ENCODE results near the gene GSTCD. TPM values are rescaled to one million over a fixed set of nuclear protein-coding genes. Genes with fewer than 3 reads are reported as not detected.

Gene GSTCD
- total RNA-seq, 2 experiments from 2014 or later = 20.2 to 22.3 TPM

DNA sequence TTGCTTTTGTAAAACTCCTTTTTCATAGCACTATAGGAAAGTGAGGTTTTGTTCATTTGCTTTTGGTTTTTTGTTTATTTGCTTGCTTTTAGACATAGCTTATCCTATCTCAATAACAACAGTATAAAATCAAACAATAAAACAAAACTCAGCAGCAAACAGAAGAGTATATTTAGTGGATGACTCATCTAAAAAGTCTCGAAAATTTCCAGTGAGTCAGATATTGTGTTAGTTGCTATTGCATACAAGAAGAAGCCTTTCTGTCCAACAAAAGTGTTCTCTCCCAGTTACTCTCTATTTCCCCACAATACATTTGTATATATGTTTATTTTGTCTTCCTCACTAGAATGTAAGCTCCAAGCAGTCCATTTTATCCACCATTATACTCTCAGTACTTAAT, 150.6 kb downstream of the GSTCD start:
- no peak for DNase-seq (ENCODE audit: low spot score)
- Histone ChIP-seq H2AFZ (ENCODE audit: low read length) (no peak overlapping the region), H3K4me1 (ENCODE audit: insufficient read depth, low read length, poor library complexity, severe bottlenecking) (no peaks in the 10 kb centered on the region), H3K9me2 (ENCODE audit: insufficient read depth, low read length) (no peaks in the 10 kb centered on the region), H3K4me2 (ENCODE audit: low read length) (no peak overlapping the region), H3K27ac (ENCODE audit: low read depth, low read length, poor library complexity, severe bottlenecking) (no peak overlapping the region), H3K79me2 (ENCODE audit: insufficient read depth, low read depth, low read length) (no peaks in the 10 kb centered on the region), H3K36me3 (ENCODE audit: insufficient read depth, low read length) (no peaks in the 10 kb centered on the region), H3K4me3 (ENCODE audit: low read depth, low read length, poor library complexity, severe bottlenecking) (no peak overlapping the region), H4K20me1 (ENCODE audit: insufficient read depth, low read length) (no peaks in the 10 kb centered on the region), H3K9me3 (ENCODE audit: low read length) (no peaks in the 10 kb centered on the region)
- BruUV-seq (replicated peaks) = no TSS peak
- CTCF ChIA-PET (ENCODE audit: unreplicated experiment) = no interaction called here
- no peak for TF ChIP-seq EZH2phosphoT487 (IDR thresholded peaks at IDR 0.05; ENCODE audit: borderline replicate concordance, low read depth, low read length)
- TF ChIP-seq, protein P1, sequence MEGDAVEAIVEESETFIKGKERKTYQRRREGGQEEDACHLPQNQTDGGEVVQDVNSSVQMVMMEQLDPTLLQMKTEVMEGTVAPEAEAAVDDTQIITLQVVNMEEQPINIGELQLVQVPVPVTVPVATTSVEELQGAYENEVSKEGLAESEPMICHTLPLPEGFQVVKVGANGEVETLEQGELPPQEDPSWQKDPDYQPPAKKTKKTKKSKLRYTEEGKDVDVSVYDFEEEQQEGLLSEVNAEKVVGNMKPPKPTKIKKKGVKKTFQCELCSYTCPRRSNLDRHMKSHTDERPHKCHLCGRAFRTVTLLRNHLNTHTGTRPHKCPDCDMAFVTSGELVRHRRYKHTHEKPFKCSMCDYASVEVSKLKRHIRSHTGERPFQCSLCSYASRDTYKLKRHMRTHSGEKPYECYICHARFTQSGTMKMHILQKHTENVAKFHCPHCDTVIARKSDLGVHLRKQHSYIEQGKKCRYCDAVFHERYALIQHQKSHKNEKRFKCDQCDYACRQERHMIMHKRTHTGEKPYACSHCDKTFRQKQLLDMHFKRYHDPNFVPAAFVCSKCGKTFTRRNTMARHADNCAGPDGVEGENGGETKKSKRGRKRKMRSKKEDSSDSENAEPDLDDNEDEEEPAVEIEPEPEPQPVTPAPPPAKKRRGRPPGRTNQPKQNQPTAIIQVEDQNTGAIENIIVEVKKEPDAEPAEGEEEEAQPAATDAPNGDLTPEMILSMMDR (conservative IDR thresholded peaks at IDR 0.05; ENCODE audit: low read length) = no peak
- POLR2A ChIA-PET = no interaction called here
- intact Hi-C loops (cut with micrococcal nuclease; ENCODE audit: unreplicated experiment) = no loop called here

DNA sequence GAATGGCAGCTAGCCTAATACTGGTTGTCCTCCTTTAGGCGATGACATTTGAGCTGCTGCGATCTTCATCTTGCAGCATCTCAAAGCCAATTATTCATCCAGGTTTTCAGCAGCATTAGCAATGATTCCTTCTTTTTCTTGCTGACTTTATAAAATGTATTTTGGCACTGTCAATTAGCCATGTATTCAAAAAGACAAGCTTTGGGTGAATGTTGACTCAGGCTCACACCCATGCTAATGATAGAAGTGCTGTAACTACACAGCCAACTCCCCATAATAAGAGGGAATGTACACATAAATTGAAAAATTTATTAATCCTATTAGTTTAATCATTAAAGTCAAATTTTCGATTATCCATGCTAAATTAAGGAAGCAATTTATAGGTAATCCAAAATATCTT, 162.4 kb downstream of the GSTCD start:
- Histone ChIP-seq H2AFZ (ENCODE audit: low read length) (no peak overlapping the region), H3K36me3 (ENCODE audit: insufficient read depth, low read length) (no peaks in the 10 kb centered on the region), H3K4me1 (ENCODE audit: insufficient read depth, low read length, poor library complexity, severe bottlenecking) (no peaks in the 10 kb centered on the region), H3K79me2 (ENCODE audit: insufficient read depth, low read depth, low read length) (no peaks in the 10 kb centered on the region), H3K9me3 (ENCODE audit: low read length) (no peaks in the 10 kb centered on the region), H3K4me3 (ENCODE audit: low read depth, low read length, poor library complexity, severe bottlenecking) (no peak overlapping the region), H3K9me2 (ENCODE audit: insufficient read depth, low read length) (no peaks in the 10 kb centered on the region), H3K27ac (ENCODE audit: low read depth, low read length, poor library complexity, severe bottlenecking) (no peak overlapping the region), H4K20me1 (ENCODE audit: insufficient read depth, low read length) (no peaks in the 10 kb centered on the region), H3K4me2 (ENCODE audit: low read length) (no peak overlapping the region)
- POLR2A ChIA-PET = no interaction called here
- no peak for DNase-seq (ENCODE audit: low spot score)
- CTCF ChIA-PET (ENCODE audit: unreplicated experiment) = no interaction called here
- no TSS peak for BruUV-seq (replicated peaks)
- intact Hi-C loops (cut with micrococcal nuclease; ENCODE audit: unreplicated experiment) = no loop called here
- TF ChIP-seq, protein P1 (conservative IDR thresholded peaks at IDR 0.05; ENCODE audit: low read length) = no peak
- no peak for TF ChIP-seq EZH2phosphoT487 (IDR thresholded peaks at IDR 0.05; ENCODE audit: borderline replicate concordance, low read depth, low read length)

DNA sequence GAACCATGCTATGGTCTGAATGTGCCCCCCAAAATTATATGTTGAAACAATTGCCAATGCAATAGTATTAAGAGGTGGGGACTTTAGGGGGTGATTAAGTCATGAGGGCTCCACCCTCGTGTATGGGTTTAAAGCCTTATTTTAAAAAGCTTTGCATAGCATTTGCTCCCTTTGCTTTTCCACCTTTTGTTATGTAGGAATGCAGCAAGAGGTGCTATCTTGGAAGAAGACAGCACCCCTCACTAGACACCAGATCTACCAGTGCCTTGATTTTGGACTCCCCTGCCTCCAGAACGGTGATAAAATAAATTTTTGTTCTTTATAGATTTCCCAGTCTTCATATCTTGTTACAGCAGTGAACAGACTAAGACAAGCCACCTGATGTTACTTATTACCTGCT, 163.4 kb downstream of the GSTCD start:
- H3K4me1 ChIP-seq (ENCODE audit: insufficient read depth, low read length, poor library complexity, severe bottlenecking) = no peaks in the 10 kb centered on the region
- intact Hi-C loops (cut with micrococcal nuclease; ENCODE audit: unreplicated experiment) = no loop called here
- CTCF ChIA-PET (ENCODE audit: unreplicated experiment) = no interaction called here
- POLR2A ChIA-PET = no interaction called here
- H3K4me2 ChIP-seq (ENCODE audit: low read length) = no peak overlapping the region
- H3K4me3 ChIP-seq (ENCODE audit: low read depth, low read length, poor library complexity, severe bottlenecking) = no peak overlapping the region
- no peaks in the 10 kb centered on the region for H4K20me1 ChIP-seq (ENCODE audit: insufficient read depth, low read length)
- no peaks in the 10 kb centered on the region for H3K9me2 ChIP-seq (ENCODE audit: insufficient read depth, low read length)
- no peak for DNase-seq (ENCODE audit: low spot score)
- no peak overlapping the region for H2AFZ ChIP-seq (ENCODE audit: low read length)
- H3K27ac ChIP-seq (ENCODE audit: low read depth, low read length, poor library complexity, severe bottlenecking) = no peak overlapping the region
- BruUV-seq (replicated peaks) = no TSS peak
- TF ChIP-seq, protein P1 (conservative IDR thresholded peaks at IDR 0.05; ENCODE audit: low read length) = no peak
- no peak for TF ChIP-seq EZH2phosphoT487 (IDR thresholded peaks at IDR 0.05; ENCODE audit: borderline replicate concordance, low read depth, low read length)
- H3K9me3 ChIP-seq (ENCODE audit: low read length) = no peaks in the 10 kb centered on the region
- no peaks in the 10 kb centered on the region for H3K79me2 ChIP-seq (ENCODE audit: insufficient read depth, low read depth, low read length)
- no peaks in the 10 kb centered on the region for H3K36me3 ChIP-seq (ENCODE audit: insufficient read depth, low read length)

All from OCI-LY7 (cell line).